Measurements from ENCODE around the gene GRK5.

DNA sequence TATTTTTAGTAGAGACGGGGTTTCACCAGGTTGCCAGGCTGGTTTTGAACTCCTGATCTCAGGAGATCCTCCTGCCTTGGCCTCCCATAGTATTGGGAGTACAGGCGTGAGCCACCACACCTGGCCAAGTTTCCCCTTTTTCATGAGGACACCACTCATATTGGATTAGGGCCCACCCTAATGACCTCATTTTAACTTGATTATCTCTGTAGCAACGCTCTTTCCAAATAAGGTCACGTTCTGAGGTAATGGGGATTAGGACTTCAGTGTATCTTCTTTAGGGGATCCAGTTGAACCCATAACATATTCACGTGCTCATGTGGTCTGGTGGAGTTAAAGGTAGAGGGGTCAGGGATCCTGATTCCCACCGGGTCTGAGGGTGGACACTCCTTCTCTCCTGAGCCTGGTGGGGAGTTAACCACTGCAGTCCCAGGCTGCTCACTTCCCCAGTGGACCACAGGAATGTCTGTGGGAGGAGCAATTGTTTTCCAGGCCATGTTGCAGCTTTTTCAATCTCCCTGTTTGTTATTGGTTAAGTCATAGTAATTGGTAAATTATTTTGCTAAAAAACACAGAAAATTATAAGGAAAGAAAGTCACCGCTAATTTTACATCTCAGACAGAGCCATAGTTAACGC lies 130.5 kb downstream of the GRK5 start:
- TF ChIP-seq, protein P1, sequence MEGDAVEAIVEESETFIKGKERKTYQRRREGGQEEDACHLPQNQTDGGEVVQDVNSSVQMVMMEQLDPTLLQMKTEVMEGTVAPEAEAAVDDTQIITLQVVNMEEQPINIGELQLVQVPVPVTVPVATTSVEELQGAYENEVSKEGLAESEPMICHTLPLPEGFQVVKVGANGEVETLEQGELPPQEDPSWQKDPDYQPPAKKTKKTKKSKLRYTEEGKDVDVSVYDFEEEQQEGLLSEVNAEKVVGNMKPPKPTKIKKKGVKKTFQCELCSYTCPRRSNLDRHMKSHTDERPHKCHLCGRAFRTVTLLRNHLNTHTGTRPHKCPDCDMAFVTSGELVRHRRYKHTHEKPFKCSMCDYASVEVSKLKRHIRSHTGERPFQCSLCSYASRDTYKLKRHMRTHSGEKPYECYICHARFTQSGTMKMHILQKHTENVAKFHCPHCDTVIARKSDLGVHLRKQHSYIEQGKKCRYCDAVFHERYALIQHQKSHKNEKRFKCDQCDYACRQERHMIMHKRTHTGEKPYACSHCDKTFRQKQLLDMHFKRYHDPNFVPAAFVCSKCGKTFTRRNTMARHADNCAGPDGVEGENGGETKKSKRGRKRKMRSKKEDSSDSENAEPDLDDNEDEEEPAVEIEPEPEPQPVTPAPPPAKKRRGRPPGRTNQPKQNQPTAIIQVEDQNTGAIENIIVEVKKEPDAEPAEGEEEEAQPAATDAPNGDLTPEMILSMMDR (IDR thresholded peaks at IDR 0.05): no peak
- no peak for TF ChIP-seq ZFX (IDR thresholded peaks at IDR 0.05; ENCODE audit: borderline replicate concordance)
